GM23248 (cell line): Measurements from ENCODE around the gene SH3GL1.

Source experiments
- EZH2 ChIP-seq: fragments of 200-600 bp; sonication (generic); IDR thresholded peaks from 2 replicates; pipeline ENCODE4 v1.6.1; 2018; ENCODE audit warnings: antibody characterized with exemption, mild to moderate bottlenecking; ENCODE audit not compliant: insufficient read depth, poor library complexity, severe bottlenecking
- EZH2phosphoT487 ChIP-seq: fragments of 200-600 bp; sonication (generic); IDR thresholded peaks from 2 replicates; pipeline ENCODE4 v1.6.1; 2018; ENCODE audit warnings: antibody characterized with exemption, moderate library complexity, mild to moderate bottlenecking, low read depth; ENCODE audit not compliant: insufficient read depth

- TF ChIP-seq EZH2 (no peak), EZH2phosphoT487 (no peak)
Observed at GRCh38 chr19:4389064-4389375, 11.3 kb downstream of the SH3GL1 start.
